T-helper 2 cell treated with Interferon-gamma antibody and Interleukin-4, amounts not matched to agents 5 μg/mL and 100 μg/mL, for 36 hours (primary cell): ENCODE results near the gene BAIAP2.

Source experiments
- DNase-seq: peaks from one replicate; pipeline ENCODE4 v3.0.0; 2021; ENCODE audit warnings: low spot score
- H3K27ac Mint-ChIP-seq: one replicate; pipeline ENCODE4 v1.8.0; 2021; ENCODE audit warnings: mild to moderate bottlenecking, mixed read lengths
- H3K27me3 Mint-ChIP-seq: one replicate; pipeline ENCODE4 v1.8.0; 2021; ENCODE audit warnings: low read depth, mixed read lengths
- H3K36me3 Mint-ChIP-seq: one replicate; pipeline ENCODE4 v1.8.0; 2021; ENCODE audit warnings: low read depth, mixed read lengths
- H3K4me1 Mint-ChIP-seq: one replicate; pipeline ENCODE4 v1.8.0; 2021; ENCODE audit warnings: low read depth, mixed read lengths
- H3K4me3 Mint-ChIP-seq: one replicate; pipeline ENCODE4 v1.8.0; 2022; ENCODE audit warnings: mild to moderate bottlenecking, moderate library complexity, mixed read lengths
- H3K9me3 Mint-ChIP-seq: one replicate; pipeline ENCODE4 v1.8.0; 2021; ENCODE audit warnings: mixed read lengths

The BAIAP2 gene

GRCh38 chr17:81102869-81103268, 67.9 kb downstream of the BAIAP2 start:
- Mint-ChIP-seq H3K4me1 (no peaks in the 10 kb centered on the region), H3K9me3 (no peaks in the 10 kb centered on the region), H3K27ac (no peak overlapping the region), H3K27me3 (no peaks in the 10 kb centered on the region), H3K36me3 (no peaks in the 10 kb centered on the region), H3K4me3 (no peak overlapping the region)
- DNase-seq, result no peak

GRCh38 chr17:81103379-81103778, 68.4 kb downstream of the BAIAP2 start:
- H3K36me3 Mint-ChIP-seq, result no peaks in the 10 kb centered on the region
- no peak overlapping the region for H3K27ac Mint-ChIP-seq

GRCh38 chr17:81106716-81107115, 71.8 kb downstream of the BAIAP2 start:
- DNase-seq, result no peak
- Mint-ChIP-seq H3K4me1 (no peaks in the 10 kb centered on the region), H3K27me3 (no peaks in the 10 kb centered on the region), H3K36me3 (no peaks in the 10 kb centered on the region), H3K27ac (no peak overlapping the region), H3K4me3 (no peak overlapping the region), H3K9me3 (no peaks in the 10 kb centered on the region)

More at GRCh38 chr17:81103379-81103778, 68.4 kb downstream of the BAIAP2 start:
- H3K9me3 Mint-ChIP-seq, result no peaks in the 10 kb centered on the region
- DNase-seq, result no peak
- H3K4me3 Mint-ChIP-seq, result no peak overlapping the region
- no peaks in the 10 kb centered on the region for H3K27me3 Mint-ChIP-seq
- H3K4me1 Mint-ChIP-seq, result no peaks in the 10 kb centered on the region

- Mint-ChIP-seq H3K36me3 (no peaks in the 10 kb centered on the region), H3K9me3 (no peaks in the 10 kb centered on the region), H3K27me3 (no peaks in the 10 kb centered on the region), H3K4me1 (no peaks in the 10 kb centered on the region), H3K4me3 (no peak overlapping the region), H3K27ac (no peak overlapping the region)
- no peak for DNase-seq
These were observed 73.3 kb downstream of the BAIAP2 start for GRCh38 chr17:81108220-81108619.

GRCh38 chr17:81109957-81110356, 75.0 kb downstream of the BAIAP2 start:
- no peak overlapping the region for H3K4me3 Mint-ChIP-seq
- no peaks in the 10 kb centered on the region for H3K27me3 Mint-ChIP-seq
- DNase-seq, result no peak
- H3K27ac Mint-ChIP-seq, result no peak overlapping the region
- H3K4me1 Mint-ChIP-seq, result no peaks in the 10 kb centered on the region
- H3K36me3 Mint-ChIP-seq, result no peaks in the 10 kb centered on the region
- H3K9me3 Mint-ChIP-seq, result no peaks in the 10 kb centered on the region

GRCh38 chr17:81110488-81111040, 75.6 kb downstream of the BAIAP2 start:
- no peaks in the 10 kb centered on the region for H3K4me1 Mint-ChIP-seq

GRCh38 chr17:81111066-81111465, 76.1 kb downstream of the BAIAP2 start:
- Mint-ChIP-seq H3K4me1 (no peaks in the 10 kb centered on the region), H3K36me3 (no peaks in the 10 kb centered on the region), H3K4me3 (no peak overlapping the region), H3K27ac (no peak overlapping the region), H3K27me3 (no peaks in the 10 kb centered on the region), H3K9me3 (no peaks in the 10 kb centered on the region)
- no peak for DNase-seq

More at GRCh38 chr17:81110488-81111040, 75.6 kb downstream of the BAIAP2 start:
- no peaks in the 10 kb centered on the region for H3K36me3 Mint-ChIP-seq
- no peaks in the 10 kb centered on the region for H3K27me3 Mint-ChIP-seq
- no peak overlapping the region for H3K27ac Mint-ChIP-seq
- no peaks in the 10 kb centered on the region for H3K9me3 Mint-ChIP-seq
- no peak for DNase-seq
- H3K4me3 Mint-ChIP-seq, result no peak overlapping the region

- H3K4me1 Mint-ChIP-seq, result no peaks in the 10 kb centered on the region
- no peaks in the 10 kb centered on the region for H3K27me3 Mint-ChIP-seq
- H3K4me3 Mint-ChIP-seq, result no peak overlapping the region
- no peaks in the 10 kb centered on the region for H3K9me3 Mint-ChIP-seq
- DNase-seq, result no peak
- H3K27ac Mint-ChIP-seq, result no peak overlapping the region
- H3K36me3 Mint-ChIP-seq, result no peaks in the 10 kb centered on the region
These were observed 77.5 kb downstream of the BAIAP2 start for GRCh38 chr17:81112450-81112849.

GRCh38 chr17:81113158-81113724, 78.3 kb downstream of the BAIAP2 start:
- no peak overlapping the region for H3K27ac Mint-ChIP-seq
- H3K27me3 Mint-ChIP-seq, result no peaks in the 10 kb centered on the region
- H3K4me3 Mint-ChIP-seq, result no peak overlapping the region
- no peaks in the 10 kb centered on the region for H3K4me1 Mint-ChIP-seq
- no peaks in the 10 kb centered on the region for H3K9me3 Mint-ChIP-seq
- H3K36me3 Mint-ChIP-seq, result no peaks in the 10 kb centered on the region
- no peak for DNase-seq

- no peaks in the 10 kb centered on the region for H3K36me3 Mint-ChIP-seq
These were observed 79.6 kb downstream of the BAIAP2 start for GRCh38 chr17:81114351-81115093.

GRCh38 chr17:81115219-81115618, 80.3 kb downstream of the BAIAP2 start:
- H3K4me1 Mint-ChIP-seq, result peaks cover 2% of the 10 kb centered on the region
- no peak for DNase-seq
- H3K9me3 Mint-ChIP-seq, result no peaks in the 10 kb centered on the region
- no peak overlapping the region for H3K4me3 Mint-ChIP-seq
- H3K36me3 Mint-ChIP-seq, result no peaks in the 10 kb centered on the region
- no peak overlapping the region for H3K27ac Mint-ChIP-seq
- H3K27me3 Mint-ChIP-seq, result no peaks in the 10 kb centered on the region

More at GRCh38 chr17:81114351-81115093, 79.6 kb downstream of the BAIAP2 start:
- no peak overlapping the region for H3K4me3 Mint-ChIP-seq
- no peaks in the 10 kb centered on the region for H3K27me3 Mint-ChIP-seq
- DNase-seq, result no peak
- peaks cover 2% of the 10 kb centered on the region for H3K4me1 Mint-ChIP-seq
- no peaks in the 10 kb centered on the region for H3K9me3 Mint-ChIP-seq
- H3K27ac Mint-ChIP-seq, result no peak overlapping the region

- Mint-ChIP-seq H3K27me3 (no peaks in the 10 kb centered on the region), H3K4me3 (no peak overlapping the region), H3K9me3 (no peaks in the 10 kb centered on the region), H3K4me1 (peaks cover 2% of the 10 kb centered on the region), H3K27ac (no peak overlapping the region), H3K36me3 (no peaks in the 10 kb centered on the region)
- DNase-seq, result no peak
These were observed 81.0 kb downstream of the BAIAP2 start for GRCh38 chr17:81115749-81116464.

GRCh38 chr17:81116704-81117103, 81.8 kb downstream of the BAIAP2 start:
- H3K27me3 Mint-ChIP-seq, result no peaks in the 10 kb centered on the region

GRCh38 chr17:81117672-81118198, 82.8 kb downstream of the BAIAP2 start:
- H3K4me1 Mint-ChIP-seq, result peaks cover 2% of the 10 kb centered on the region
- no peaks in the 10 kb centered on the region for H3K36me3 Mint-ChIP-seq
- H3K27ac Mint-ChIP-seq, result no peak overlapping the region
- no peak overlapping the region for H3K4me3 Mint-ChIP-seq
- no peaks in the 10 kb centered on the region for H3K9me3 Mint-ChIP-seq
- no peaks in the 10 kb centered on the region for H3K27me3 Mint-ChIP-seq
- no peak for DNase-seq

More at GRCh38 chr17:81116704-81117103, 81.8 kb downstream of the BAIAP2 start:
- no peaks in the 10 kb centered on the region for H3K36me3 Mint-ChIP-seq
- DNase-seq, result no peak
- H3K4me1 Mint-ChIP-seq, result peaks cover 2% of the 10 kb centered on the region
- H3K27ac Mint-ChIP-seq, result no peak overlapping the region
- H3K9me3 Mint-ChIP-seq, result no peaks in the 10 kb centered on the region
- H3K4me3 Mint-ChIP-seq, result no peak overlapping the region
